Stomach (tissue), 4 donors: ENCODE results near the gene UTP14A.

Source experiments
- EP300 ChIP-seq: sonication (generic); formaldehyde crosslinking; IDR thresholded peaks from one replicate; pipeline ENCODE4 v1.6.1; 2017; ENCODE audit warnings: antibody characterized with exemption
- POLR2AphosphoS5 ChIP-seq, 3 donors: sonication (generic); formaldehyde crosslinking; IDR thresholded peaks; one replicate each; pipeline ENCODE4 v1.6.1; 2016; ENCODE audit warnings: antibody characterized with exemption in 3 of 3
- TF ChIP-seq, protein P1 (sequence below), 7 experiments: fragments of 450-650 bp in 4 of 7; fragments of 200-600 bp in 3 of 7; sonication (generic) in 3 of 7; IDR thresholded peaks; one replicate each; pipeline ENCODE4 v1.5.1; 2016 to 2019; ENCODE audit warnings: antibody characterized with exemption in 7 of 7, control low read depth in 2 of 7, mild to moderate bottlenecking in 1 of 7

- TF ChIP-seq EP300 (no peak), POLR2AphosphoS5 (IDR thresholded peaks at IDR 0.05) (peak; percentile 76 to 90 (median 77))
- TF ChIP-seq, protein P1, sequence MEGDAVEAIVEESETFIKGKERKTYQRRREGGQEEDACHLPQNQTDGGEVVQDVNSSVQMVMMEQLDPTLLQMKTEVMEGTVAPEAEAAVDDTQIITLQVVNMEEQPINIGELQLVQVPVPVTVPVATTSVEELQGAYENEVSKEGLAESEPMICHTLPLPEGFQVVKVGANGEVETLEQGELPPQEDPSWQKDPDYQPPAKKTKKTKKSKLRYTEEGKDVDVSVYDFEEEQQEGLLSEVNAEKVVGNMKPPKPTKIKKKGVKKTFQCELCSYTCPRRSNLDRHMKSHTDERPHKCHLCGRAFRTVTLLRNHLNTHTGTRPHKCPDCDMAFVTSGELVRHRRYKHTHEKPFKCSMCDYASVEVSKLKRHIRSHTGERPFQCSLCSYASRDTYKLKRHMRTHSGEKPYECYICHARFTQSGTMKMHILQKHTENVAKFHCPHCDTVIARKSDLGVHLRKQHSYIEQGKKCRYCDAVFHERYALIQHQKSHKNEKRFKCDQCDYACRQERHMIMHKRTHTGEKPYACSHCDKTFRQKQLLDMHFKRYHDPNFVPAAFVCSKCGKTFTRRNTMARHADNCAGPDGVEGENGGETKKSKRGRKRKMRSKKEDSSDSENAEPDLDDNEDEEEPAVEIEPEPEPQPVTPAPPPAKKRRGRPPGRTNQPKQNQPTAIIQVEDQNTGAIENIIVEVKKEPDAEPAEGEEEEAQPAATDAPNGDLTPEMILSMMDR (IDR thresholded peaks at IDR 0.05): no peak
These were observed at the start of gene UTP14A for GRCh38 chrX:129905787-129906580.
